Fibroblast of lung (primary cell): ENCODE measurements around the gene TGM2.

Source experiments
- CTCF ChIP-seq, 2 donors: IDR thresholded peaks in 1 of 2; conservative IDR thresholded peaks in 1 of 2; 1 replicate in 1 of 2; 2 replicates in 1 of 2; pipeline ENCODE4 v1.5.1; 2011 to 2012; ENCODE audit warnings: low read length in 2 of 2, control low read depth in 1 of 2, inconsistent platforms in 1 of 2, low read depth in 1 of 2, mild to moderate bottlenecking in 1 of 2
- EZH2 ChIP-seq: IDR thresholded peaks from 2 replicates; pipeline ENCODE4 v1.5.1; 2012; ENCODE audit warnings: low read length, control low read depth, mild to moderate bottlenecking; ENCODE audit errors: missing control alignments

DNA sequence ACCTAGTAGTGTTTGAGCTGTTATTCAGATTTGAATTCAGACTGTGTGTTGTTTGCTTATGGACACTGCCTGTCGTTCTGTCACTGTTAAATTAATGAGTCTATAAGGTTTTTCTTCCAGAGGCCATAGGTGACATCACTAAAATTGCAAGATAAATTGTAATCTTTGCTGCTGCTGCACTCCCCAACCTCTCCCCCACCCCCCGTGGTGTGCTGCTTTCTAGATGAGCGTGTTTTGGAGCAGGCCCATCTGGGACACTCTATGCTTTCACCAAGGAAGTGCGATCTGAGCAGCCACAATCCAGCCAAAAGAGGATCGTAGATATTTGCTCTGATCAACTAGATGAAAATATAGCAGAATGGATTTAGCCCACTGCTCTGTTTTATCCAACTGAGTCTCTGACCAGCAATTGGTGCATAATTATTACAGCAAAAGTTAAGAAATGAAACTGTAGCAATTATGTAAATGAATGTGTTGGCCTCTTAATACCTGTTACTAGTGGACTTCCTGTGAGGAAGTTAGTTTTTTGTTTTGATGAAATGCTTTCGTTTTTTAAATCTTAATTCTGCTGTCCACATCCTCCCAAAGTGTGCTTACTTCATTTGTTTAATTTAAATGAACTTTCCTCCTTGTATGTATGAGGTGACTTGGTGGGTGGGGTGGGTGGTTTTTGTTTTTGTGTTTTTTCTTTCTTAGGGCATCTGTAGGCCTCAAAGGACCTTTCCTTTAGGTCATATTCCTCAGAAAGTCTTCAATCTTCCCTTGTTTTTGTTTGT is 73.4 kb downstream of the TGM2 start:
- TF ChIP-seq CTCF (conservative IDR thresholded peaks at IDR 0.05 in 1 of 2, IDR thresholded peaks at IDR 0.05 in 1 of 2; ENCODE audit: low read depth in 1 of 2, low read length in 2 of 2) = no peak
- TF ChIP-seq EZH2 = no peak
